Suprapubic skin (tissue), 4 donors: Measurements from ENCODE around the gene SRGAP2B.
"Not testable (repeated sequence)": the region's sequence is repeated elsewhere in the genome, so short reads cannot be mapped to it uniquely, and the experiment has no call there.

Experiments used
- EP300 ChIP-seq: sonication (generic); formaldehyde crosslinking; IDR thresholded peaks from one replicate; pipeline ENCODE4 v1.6.1; 2017; ENCODE audit warnings: antibody characterized with exemption
- POLR2A ChIP-seq, 2 donors: fragments of 450-650 bp; IDR thresholded peaks; one replicate each; pipeline ENCODE4 v1.6.1; 2017; ENCODE audit warnings: antibody characterized with exemption in 2 of 2, mild to moderate bottlenecking in 2 of 2, moderate library complexity in 2 of 2
- POLR2AphosphoS5 ChIP-seq, 3 donors: sonication (generic); formaldehyde crosslinking; IDR thresholded peaks; one replicate each; pipeline ENCODE4 v1.6.1; 2017; ENCODE audit warnings: antibody characterized with exemption in 3 of 3
- TF ChIP-seq, protein P1 (sequence below), 2 donors: fragments of 200-600 bp in 1 of 2; fragments of 450-650 bp in 1 of 2; sonication (generic) in 1 of 2; IDR thresholded peaks; one replicate each; pipeline ENCODE4 v1.5.1; 2016 to 2019; ENCODE audit warnings: antibody characterized with exemption in 2 of 2, mild to moderate bottlenecking in 1 of 2, moderate library complexity in 1 of 2

DNA sequence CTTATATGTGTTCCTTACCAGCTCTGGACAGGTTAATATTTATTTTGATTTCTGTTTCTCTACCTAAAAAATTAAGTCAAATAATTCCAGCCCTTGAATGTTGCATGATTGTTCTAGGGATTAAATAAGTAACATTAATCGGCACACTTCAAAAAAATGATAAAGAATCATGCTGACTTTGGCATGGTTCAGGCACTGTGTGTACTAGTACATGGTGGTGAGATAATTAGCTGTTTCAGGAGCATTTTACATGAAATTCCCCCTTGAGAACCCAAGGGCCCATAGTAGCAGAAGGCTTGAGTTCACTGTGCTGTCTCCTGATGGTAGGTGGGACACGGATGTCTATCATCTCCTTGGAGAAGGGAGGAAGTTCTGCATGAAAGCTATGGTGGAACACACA, 45.4 kb upstream of the SRGAP2B start:
- TF ChIP-seq, protein P1, sequence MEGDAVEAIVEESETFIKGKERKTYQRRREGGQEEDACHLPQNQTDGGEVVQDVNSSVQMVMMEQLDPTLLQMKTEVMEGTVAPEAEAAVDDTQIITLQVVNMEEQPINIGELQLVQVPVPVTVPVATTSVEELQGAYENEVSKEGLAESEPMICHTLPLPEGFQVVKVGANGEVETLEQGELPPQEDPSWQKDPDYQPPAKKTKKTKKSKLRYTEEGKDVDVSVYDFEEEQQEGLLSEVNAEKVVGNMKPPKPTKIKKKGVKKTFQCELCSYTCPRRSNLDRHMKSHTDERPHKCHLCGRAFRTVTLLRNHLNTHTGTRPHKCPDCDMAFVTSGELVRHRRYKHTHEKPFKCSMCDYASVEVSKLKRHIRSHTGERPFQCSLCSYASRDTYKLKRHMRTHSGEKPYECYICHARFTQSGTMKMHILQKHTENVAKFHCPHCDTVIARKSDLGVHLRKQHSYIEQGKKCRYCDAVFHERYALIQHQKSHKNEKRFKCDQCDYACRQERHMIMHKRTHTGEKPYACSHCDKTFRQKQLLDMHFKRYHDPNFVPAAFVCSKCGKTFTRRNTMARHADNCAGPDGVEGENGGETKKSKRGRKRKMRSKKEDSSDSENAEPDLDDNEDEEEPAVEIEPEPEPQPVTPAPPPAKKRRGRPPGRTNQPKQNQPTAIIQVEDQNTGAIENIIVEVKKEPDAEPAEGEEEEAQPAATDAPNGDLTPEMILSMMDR (IDR thresholded peaks at IDR 0.05) = not testable (repeated sequence)
- not testable (repeated sequence) for TF ChIP-seq POLR2AphosphoS5 (IDR thresholded peaks at IDR 0.05); EP300; POLR2A (IDR thresholded peaks at IDR 0.05)
